WTC11 (cell line): Measurements from ENCODE around the gene DTX4. TPM values are rescaled to one million over a fixed set of nuclear protein-coding genes. Genes with fewer than 3 reads are reported as not detected.

ENCODE experiments used
- CTCF ChIP-seq: fragments of 200-600 bp; IDR thresholded peaks from 2 replicates; pipeline ENCODE4 v1.8.0; 2022; ENCODE audit warnings: antibody characterized with exemption
- EMX1 ChIP-seq: fragments of 250-450 bp; sonication (Bioruptor Pico); IDR thresholded peaks from 2 replicates; pipeline ENCODE4 v1.8.0; 2021; ENCODE audit warnings: mild to moderate bottlenecking
- ETV6 ChIP-seq: sonication (generic); formaldehyde crosslinking; IDR thresholded peaks from 2 replicates; pipeline ENCODE4 v1.8.1; 2022; ENCODE audit warnings: mild to moderate bottlenecking, missing genetic modification reagents
- FOXP1 ChIP-seq: sonication (generic); formaldehyde crosslinking; IDR thresholded peaks from 2 replicates; pipeline ENCODE4 v1.8.0; 2022; ENCODE audit warnings: missing genetic modification reagents, mild to moderate bottlenecking, moderate library complexity, borderline replicate concordance
- GRHL2 ChIP-seq: fragments of 250-450 bp; sonication (Bioruptor Pico); IDR thresholded peaks from 2 replicates; pipeline ENCODE4 v1.8.0; 2022; ENCODE audit warnings: mild to moderate bottlenecking, moderate library complexity; ENCODE audit not compliant: insufficient replicate concordance, severe bottlenecking
- IRF2 ChIP-seq: sonication (generic); formaldehyde crosslinking; IDR thresholded peaks from 2 replicates; pipeline ENCODE4 v1.8.0; 2022; ENCODE audit warnings: low read depth, missing genetic modification reagents, borderline replicate concordance
- JUN ChIP-seq: sonication (generic); formaldehyde crosslinking; IDR thresholded peaks from 2 replicates; pipeline ENCODE4 v1.8.0; 2023; ENCODE audit warnings: mild to moderate bottlenecking, missing genetic modification reagents
- KAT7 ChIP-seq: sonication (generic); formaldehyde crosslinking; IDR thresholded peaks from 2 replicates; pipeline ENCODE4 v1.8.1; 2023; ENCODE audit warnings: missing genetic modification reagents, mild to moderate bottlenecking, borderline replicate concordance
- MAX ChIP-seq: sonication (generic); formaldehyde crosslinking; IDR thresholded peaks from 2 replicates; pipeline ENCODE4 v1.8.0; 2022; ENCODE audit warnings: mild to moderate bottlenecking, missing genetic modification reagents
- MXD4 ChIP-seq: fragments of 250-450 bp; sonication (Bioruptor Pico); IDR thresholded peaks from 2 replicates; pipeline ENCODE4 v1.8.0; 2021; ENCODE audit warnings: mild to moderate bottlenecking, moderate library complexity, borderline replicate concordance
- MYBL2 ChIP-seq: sonication (generic); formaldehyde crosslinking; IDR thresholded peaks from 2 replicates; pipeline ENCODE4 v1.8.1; 2023; ENCODE audit warnings: mild to moderate bottlenecking, moderate library complexity, missing genetic modification reagents
- NR1H2 ChIP-seq: sonication (generic); formaldehyde crosslinking; IDR thresholded peaks from 2 replicates; pipeline ENCODE4 v1.9.0; 2021; ENCODE audit warnings: mild to moderate bottlenecking, moderate library complexity, missing genetic modification reagents
- OVOL2 ChIP-seq: fragments of 250-450 bp; sonication (Bioruptor Pico); IDR thresholded peaks from 2 replicates; pipeline ENCODE4 v1.9.0; 2021; ENCODE audit warnings: mild to moderate bottlenecking, borderline replicate concordance
- PRRX2 ChIP-seq: fragments of 250-450 bp; sonication (Bioruptor Pico); IDR thresholded peaks from 2 replicates; pipeline ENCODE4 v1.8.0; 2021; ENCODE audit warnings: mild to moderate bottlenecking
- TCF7 ChIP-seq: sonication (generic); formaldehyde crosslinking; IDR thresholded peaks from 2 replicates; pipeline ENCODE4 v1.8.0; 2022; ENCODE audit warnings: mild to moderate bottlenecking, low read depth, missing genetic modification reagents, moderate library complexity
- TEAD1 ChIP-seq: sonication (generic); formaldehyde crosslinking; IDR thresholded peaks from 2 replicates; pipeline ENCODE4 v1.8.0; 2022; ENCODE audit warnings: mild to moderate bottlenecking, missing genetic modification reagents
- ZNF138 ChIP-seq: sonication (generic); formaldehyde crosslinking; conservative IDR thresholded peaks from 2 replicates; pipeline ENCODE4 v1.8.1; 2022; ENCODE audit warnings: mild to moderate bottlenecking, moderate library complexity, missing genetic modification reagents
- ZNF671 ChIP-seq: fragments of 250-450 bp; sonication (Bioruptor Pico); IDR thresholded peaks from 2 replicates; pipeline ENCODE4 v1.8.0; 2021; ENCODE audit warnings: mild to moderate bottlenecking
- total RNA-seq: library from RNA; stranded (reverse); gene quantifications from 3 replicates; pipeline ENCODE4 v1.2.3, GENCODE V29; 2021
- TF ChIP-seq, protein P1 (sequence below): sonication (generic); formaldehyde crosslinking; IDR thresholded peaks from 2 replicates; pipeline ENCODE4 v1.8.1; 2022; ENCODE audit warnings: mild to moderate bottlenecking, missing genetic modification reagents, moderate library complexity, borderline replicate concordance
- TF ChIP-seq, protein P2 (sequence below): fragments of 250-450 bp; sonication (Bioruptor Pico); IDR thresholded peaks from 2 replicates; pipeline ENCODE4 v1.9.0; 2021; ENCODE audit warnings: mild to moderate bottlenecking
- TF ChIP-seq, protein P3 (sequence below): sonication (generic); formaldehyde crosslinking; IDR thresholded peaks from 2 replicates; pipeline ENCODE4 v1.8.1; 2023; ENCODE audit warnings: mild to moderate bottlenecking, missing genetic modification reagents
- TF ChIP-seq, protein P4 (sequence below): fragments of 250-450 bp; sonication (Bioruptor Pico); IDR thresholded peaks from 2 replicates; pipeline ENCODE4 v1.9.0; 2021; ENCODE audit warnings: moderate library complexity, mild to moderate bottlenecking, inconsistent platforms, borderline replicate concordance

Gene DTX4
- total RNA-seq, 1 experiment from 2014 or later: 15.5 TPM

- TF ChIP-seq KAT7 (CRISPR knock-in tag) (peak; percentile 96; the same call in 1 of the 2 replicates), ZNF671 (CRISPR knock-in tag) (no peak), FOXP1 (CRISPR knock-in tag) (peak; percentile 99), ETV6 (CRISPR knock-in tag) (peak; percentile 96), MYBL2 (CRISPR knock-in tag) (peak; percentile 99), ZNF138 (CRISPR knock-in tag) (peak; percentile 86; the same call in 1 of the 2 replicates), GRHL2 (CRISPR knock-in tag) (no peak), CTCF (no peak), NR1H2 (peak; percentile 90; the same call in 1 of the 2 replicates), MXD4 (CRISPR knock-in tag) (no peak), MAX (CRISPR knock-in tag) (peak; percentile 99), EMX1 (CRISPR knock-in tag) (no peak), TEAD1 (CRISPR knock-in tag) (peak; percentile 94), IRF2 (peak; percentile 87; the same call in 1 of the 2 replicates), TCF7 (peak; percentile 95; the same call in 1 of the 2 replicates), JUN (peak; percentile 92), PRRX2 (CRISPR knock-in tag) (no peak), OVOL2 (CRISPR knock-in tag) (no peak)
- TF ChIP-seq, protein P1, sequence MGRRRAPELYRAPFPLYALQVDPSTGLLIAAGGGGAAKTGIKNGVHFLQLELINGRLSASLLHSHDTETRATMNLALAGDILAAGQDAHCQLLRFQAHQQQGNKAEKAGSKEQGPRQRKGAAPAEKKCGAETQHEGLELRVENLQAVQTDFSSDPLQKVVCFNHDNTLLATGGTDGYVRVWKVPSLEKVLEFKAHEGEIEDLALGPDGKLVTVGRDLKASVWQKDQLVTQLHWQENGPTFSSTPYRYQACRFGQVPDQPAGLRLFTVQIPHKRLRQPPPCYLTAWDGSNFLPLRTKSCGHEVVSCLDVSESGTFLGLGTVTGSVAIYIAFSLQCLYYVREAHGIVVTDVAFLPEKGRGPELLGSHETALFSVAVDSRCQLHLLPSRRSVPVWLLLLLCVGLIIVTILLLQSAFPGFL (CRISPR knock-in tag): peak; percentile 91; the same call in 1 of the 2 replicates
- TF ChIP-seq, protein P2, sequence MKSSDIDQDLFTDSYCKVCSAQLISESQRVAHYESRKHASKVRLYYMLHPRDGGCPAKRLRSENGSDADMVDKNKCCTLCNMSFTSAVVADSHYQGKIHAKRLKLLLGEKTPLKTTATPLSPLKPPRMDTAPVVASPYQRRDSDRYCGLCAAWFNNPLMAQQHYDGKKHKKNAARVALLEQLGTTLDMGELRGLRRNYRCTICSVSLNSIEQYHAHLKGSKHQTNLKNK (CRISPR knock-in tag): no peak
- TF ChIP-seq, protein P3, sequence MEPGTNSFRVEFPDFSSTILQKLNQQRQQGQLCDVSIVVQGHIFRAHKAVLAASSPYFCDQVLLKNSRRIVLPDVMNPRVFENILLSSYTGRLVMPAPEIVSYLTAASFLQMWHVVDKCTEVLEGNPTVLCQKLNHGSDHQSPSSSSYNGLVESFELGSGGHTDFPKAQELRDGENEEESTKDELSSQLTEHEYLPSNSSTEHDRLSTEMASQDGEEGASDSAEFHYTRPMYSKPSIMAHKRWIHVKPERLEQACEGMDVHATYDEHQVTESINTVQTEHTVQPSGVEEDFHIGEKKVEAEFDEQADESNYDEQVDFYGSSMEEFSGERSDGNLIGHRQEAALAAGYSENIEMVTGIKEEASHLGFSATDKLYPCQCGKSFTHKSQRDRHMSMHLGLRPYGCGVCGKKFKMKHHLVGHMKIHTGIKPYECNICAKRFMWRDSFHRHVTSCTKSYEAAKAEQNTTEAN (CRISPR knock-in tag): peak; percentile 94
- TF ChIP-seq, protein P4, sequence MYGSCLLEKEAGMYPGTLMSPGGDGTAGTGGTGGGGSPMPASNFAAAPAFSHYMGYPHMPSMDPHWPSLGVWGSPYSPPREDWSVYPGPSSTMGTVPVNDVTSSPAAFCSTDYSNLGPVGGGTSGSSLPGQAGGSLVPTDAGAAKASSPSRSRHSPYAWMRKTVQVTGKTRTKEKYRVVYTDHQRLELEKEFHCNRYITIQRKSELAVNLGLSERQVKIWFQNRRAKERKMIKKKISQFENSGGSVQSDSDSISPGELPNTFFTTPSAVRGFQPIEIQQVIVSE: no peak
These were observed 27.2 kb upstream of the DTX4 start (continued) for GRCh38 chr11:59144579-59145345.
